ENCODE data around the gene RXRB.

DNA sequence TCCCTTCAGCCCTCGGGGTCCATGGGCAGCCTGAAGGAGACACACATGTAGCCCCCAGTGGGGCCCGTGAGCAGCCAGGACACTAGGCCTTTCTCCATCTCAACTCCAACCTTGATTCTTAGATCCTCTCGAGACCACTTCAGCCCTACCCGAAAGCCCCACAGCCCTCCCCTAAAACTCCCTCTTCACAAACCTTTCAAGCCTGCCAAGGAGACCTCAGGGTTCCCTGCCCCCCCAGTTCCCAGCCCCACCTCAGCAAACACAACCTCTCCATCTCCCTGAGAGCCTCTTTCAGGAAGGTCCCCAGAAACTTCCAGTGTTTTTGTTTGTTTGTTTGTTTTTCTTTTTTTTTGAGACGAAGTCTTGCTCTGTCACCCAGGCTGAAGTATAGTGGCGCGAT is 19.3 kb downstream of the RXRB start:
- TF ChIP-seq, protein P1, sequence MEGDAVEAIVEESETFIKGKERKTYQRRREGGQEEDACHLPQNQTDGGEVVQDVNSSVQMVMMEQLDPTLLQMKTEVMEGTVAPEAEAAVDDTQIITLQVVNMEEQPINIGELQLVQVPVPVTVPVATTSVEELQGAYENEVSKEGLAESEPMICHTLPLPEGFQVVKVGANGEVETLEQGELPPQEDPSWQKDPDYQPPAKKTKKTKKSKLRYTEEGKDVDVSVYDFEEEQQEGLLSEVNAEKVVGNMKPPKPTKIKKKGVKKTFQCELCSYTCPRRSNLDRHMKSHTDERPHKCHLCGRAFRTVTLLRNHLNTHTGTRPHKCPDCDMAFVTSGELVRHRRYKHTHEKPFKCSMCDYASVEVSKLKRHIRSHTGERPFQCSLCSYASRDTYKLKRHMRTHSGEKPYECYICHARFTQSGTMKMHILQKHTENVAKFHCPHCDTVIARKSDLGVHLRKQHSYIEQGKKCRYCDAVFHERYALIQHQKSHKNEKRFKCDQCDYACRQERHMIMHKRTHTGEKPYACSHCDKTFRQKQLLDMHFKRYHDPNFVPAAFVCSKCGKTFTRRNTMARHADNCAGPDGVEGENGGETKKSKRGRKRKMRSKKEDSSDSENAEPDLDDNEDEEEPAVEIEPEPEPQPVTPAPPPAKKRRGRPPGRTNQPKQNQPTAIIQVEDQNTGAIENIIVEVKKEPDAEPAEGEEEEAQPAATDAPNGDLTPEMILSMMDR (IDR thresholded peaks at IDR 0.05) = no peak
- no peak for TF ChIP-seq POLR2A (IDR thresholded peaks at IDR 0.05)

Data from right lobe of liver (tissue), 4 donors.